GOT3 (cell line): ENCODE measurements around the gene PDZRN3.

Experiments
- DNase-seq: peaks from one replicate; lab custom pipeline; 2025; ENCODE audit warnings: mixed read lengths; lab: John Stamatoyannopoulos, UW

Gene PDZRN3

DNA sequence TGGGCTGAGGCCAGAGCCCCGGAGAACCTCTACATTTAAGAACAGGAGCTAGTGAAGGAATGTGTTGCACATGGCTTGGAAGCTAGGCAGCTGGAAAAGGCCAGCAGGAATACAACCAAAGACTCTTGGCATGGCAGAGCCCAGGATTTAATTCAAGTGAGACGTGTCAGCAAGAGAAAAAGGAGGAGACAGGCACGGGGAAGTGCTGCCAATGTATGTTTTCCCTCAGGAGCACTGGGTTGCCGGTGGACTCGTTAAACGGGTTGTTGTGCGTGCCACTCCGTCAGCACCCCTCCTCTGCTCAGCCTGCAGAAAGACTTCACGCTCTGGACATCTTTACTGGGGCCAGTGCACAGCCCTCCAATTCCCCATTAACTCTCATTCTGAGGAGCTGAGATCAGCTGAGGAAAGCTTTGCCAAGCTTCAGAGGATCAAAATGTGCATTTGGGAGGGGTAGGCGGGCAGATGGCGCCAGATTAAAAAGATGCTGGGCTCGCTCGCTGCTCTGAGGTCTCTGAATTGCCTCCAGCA is 103.7 kb downstream of the PDZRN3 start:
- no peak for DNase-seq

DNA sequence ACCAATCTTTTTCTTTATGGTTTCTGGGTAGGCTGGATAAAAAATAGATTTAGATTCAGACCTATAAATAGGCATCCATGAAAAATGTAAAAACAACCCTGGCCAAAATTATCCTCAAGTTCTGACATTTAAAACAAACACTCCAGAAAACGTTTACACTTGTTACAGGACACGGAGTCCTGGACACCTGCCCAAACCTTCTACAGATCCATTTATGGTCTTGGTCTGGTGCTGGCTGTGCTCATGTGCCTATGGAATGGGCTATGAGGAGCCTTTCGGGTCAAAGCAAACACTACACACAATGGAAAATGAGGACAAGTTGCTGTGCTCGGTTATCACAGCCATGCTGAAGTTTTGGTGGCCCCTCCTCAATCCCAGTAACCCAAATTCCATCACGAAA is 108.1 kb downstream of the PDZRN3 start:
- no peak for DNase-seq

DNA sequence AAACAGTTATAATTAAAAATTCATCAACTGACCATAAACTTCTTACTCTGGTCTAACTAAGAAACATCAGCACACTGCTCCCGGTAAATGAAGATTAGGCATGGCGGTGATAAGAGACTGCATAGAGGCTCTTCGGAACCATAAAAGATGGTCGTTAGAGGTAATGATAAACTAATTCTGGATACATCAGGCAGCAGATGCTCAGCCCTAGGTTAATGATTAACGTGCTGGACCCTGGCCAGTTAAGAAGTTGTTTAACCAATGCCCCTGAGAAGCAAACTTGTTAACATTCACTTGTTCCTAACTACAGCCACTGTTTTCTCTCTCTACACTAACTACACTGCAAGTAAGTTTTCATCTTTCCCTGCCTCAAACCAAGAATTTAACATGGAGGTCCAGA is 111.5 kb downstream of the PDZRN3 start:
- DNase-seq = no peak

DNA sequence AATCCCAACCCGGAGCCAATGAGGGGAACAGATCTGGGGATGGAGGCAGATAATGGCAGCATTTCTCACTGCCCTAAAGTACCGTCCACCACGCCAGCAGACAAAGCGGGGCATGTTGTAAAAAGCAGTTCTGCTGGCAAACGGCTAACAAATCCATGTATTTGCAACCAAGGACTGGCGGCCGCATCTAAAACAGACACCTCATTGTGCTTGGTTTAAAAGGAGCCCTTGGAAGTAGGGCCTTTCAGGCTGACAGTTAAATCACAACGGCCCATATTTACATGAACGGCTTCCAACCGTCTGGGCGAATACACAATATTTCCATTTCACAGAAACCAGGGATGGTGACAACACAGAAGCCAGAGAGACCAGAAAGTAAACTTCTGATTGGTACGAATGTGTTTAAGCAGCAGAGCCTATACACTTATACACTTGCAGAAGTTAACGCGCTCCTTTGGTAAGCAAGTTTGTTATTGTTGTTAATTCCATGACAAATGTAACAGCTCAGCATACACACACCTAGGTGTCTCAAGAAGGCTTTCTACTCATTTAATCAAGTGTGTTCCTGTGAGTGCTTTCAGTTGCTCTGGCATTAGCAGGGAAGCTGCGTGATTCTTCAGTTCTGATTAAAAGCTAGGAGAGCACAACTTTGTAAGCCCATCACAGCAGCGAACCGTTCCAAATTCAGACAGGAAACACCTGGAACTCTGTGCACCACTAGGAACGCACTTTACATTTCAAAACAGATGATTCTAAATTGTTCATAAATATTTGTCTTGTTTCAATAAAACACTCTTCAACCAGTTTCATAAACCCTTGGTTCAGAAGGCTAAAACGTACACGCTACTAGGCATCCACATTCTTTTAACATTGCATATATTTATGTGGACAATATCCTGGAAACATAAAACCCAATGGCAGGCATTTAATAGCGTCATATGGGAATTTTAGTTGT is 112.9 kb downstream of the PDZRN3 start:
- no peak for DNase-seq

DNA sequence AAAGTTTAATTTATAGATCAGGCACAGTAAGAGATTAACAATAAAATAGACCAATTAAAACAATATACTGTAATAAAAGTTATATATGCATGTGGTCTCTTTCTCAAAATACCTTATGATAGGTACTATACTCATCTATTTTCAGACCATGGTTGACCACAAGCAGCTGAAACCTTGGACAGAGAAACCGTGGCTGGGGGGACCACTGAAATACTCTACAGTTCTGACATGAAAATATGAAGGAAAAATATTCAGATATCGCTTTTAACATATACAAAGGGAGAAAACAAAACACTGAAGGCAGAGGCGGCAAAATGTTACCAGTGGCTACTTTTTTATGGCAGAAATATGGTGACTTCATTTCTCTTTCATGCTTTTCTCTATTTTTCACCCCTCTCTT is 114.0 kb downstream of the PDZRN3 start:
- DNase-seq = no peak

DNA sequence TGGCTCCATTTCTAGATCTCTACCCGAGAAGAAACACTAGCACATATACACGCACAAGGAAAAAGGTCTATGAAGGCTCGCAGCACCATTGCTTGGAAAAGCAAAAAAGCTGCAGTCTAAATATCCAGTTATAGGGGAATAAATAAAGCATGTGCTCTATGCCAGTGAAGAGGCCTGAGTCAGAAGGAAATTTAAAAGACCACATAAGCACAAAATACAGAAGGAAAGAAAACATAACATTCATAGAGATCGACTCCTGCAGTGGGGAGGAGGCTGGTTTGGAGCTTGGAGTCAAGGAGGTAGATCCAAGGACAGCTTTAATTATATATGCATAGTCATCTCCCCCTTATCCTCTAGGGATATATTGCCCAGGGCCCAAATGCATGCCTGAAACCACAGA is 114.4 kb downstream of the PDZRN3 start:
- no peak for DNase-seq

DNA sequence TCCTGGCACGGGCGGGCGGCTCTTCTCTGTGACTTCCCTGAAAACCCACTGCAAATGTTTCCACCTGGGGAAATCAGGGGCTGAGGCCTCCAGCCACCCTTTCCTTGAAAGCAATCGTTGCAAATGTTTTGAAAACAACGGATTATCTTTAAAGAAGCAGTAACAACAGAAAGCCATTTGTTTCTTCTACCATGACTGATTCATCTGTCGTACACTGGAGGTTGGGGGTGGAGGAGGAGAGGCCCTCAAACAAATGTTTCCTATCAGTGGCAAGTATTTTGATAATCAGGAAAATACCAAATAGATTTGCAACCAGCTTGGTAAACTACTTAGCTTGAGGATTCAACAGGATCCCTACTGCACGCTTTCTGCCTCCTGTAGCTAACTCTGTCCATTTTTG is 114.9 kb downstream of the PDZRN3 start:
- no peak for DNase-seq

DNA sequence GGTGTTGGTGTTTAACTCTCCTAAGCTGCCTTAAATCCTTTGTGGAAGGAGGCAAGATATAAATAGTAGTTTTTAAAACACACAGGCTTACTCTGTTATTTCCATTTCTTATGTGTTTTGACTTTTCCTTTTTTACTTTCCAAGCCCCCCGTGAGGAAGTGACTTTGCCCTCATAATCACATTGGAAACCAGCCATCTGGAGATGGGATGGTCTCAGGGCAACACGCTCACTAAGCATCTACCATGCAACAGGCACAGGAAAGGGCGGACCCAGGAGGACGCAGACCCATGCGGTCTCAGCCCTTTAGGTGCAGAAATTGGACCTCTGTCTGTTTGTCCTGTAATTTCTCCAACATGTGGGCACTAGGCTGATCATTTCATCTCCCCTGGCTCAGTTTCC is 115.7 kb downstream of the PDZRN3 start:
- DNase-seq = no peak

DNA sequence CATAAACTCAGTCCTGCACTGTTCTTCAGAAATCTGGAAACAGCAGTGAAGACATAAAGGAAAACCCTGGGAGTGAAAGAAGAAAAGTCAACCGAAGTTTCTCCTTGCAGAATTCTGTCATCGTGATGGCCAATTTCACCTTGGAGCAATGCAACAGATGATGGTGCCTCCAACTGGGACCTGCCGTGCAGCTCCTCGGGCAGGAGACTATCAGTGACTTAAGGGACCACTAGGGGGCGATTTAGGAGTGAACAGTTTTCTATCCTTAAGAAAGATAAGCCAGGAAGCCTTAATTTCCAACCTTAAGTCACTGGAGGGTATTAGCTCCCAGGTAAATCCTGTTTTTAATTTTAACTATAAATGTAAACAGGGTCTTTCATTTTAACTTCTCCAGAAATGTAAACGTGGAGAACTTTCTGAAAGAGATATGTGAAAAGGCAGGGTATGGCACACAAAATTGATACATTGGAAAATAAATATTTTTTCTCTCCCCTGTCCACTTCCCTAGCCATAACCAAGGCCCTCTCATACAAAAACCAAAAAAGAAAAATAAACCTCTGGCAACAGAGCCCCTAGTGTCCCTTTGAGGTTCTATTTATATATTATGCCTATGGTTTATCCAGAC is 116.3 kb downstream of the PDZRN3 start:
- no peak for DNase-seq

DNA sequence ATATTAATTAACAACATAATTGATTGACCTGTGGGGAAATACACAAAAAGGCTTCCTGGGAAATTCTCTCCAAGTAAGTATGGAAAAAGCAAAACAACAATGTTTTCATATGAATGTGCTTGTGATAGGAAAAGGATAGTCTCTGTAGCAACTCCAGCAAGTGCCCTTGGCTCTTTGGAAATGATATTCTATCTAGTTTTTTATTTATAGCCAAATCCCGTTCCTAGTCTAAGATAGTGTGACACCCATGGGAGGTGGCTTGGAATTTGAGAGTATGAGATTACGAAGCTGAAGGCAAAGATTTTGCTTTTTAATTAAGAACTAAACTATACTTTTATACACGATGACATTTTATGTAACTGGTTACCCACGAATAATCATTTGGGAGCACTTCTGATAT is 119.9 kb downstream of the PDZRN3 start:
- DNase-seq = no peak

DNA sequence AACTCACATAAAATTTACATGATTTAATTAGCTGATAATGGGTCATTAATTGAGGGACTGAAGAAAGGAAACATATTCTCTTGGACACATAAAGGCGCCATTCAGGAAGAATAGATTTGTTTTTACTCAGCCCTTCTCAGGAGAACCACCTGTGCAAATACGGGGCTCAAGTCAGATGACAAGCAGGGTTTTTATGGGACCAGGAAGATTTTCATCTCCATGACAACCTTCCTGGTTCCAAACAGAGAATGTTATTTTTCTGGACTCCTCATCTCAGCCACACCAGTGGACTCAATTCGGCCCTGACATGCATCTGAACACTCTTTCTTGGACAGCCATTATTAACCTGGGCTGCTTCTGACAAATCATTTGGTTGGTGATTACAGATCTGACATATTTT is 120.5 kb downstream of the PDZRN3 start:
- DNase-seq = no peak

DNA sequence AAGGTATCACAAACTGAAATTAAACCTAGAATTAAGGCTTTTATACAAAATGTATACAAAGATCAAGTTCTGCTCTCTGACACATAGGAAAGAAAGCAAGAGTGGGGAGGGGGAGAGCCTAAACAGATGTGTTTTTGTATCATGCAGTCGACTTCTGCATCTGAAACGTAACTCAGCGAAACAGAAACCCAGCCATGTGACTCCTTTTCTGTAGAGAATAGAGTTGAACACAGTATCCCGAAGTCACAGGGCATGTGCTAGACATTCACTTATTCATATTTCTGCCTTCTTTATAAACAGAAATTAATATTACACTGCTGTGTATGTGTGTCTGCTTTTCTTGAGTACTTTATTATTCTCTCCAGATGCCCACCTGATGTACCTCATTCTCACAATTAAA is 121.0 kb downstream of the PDZRN3 start:
- no peak for DNase-seq

DNA sequence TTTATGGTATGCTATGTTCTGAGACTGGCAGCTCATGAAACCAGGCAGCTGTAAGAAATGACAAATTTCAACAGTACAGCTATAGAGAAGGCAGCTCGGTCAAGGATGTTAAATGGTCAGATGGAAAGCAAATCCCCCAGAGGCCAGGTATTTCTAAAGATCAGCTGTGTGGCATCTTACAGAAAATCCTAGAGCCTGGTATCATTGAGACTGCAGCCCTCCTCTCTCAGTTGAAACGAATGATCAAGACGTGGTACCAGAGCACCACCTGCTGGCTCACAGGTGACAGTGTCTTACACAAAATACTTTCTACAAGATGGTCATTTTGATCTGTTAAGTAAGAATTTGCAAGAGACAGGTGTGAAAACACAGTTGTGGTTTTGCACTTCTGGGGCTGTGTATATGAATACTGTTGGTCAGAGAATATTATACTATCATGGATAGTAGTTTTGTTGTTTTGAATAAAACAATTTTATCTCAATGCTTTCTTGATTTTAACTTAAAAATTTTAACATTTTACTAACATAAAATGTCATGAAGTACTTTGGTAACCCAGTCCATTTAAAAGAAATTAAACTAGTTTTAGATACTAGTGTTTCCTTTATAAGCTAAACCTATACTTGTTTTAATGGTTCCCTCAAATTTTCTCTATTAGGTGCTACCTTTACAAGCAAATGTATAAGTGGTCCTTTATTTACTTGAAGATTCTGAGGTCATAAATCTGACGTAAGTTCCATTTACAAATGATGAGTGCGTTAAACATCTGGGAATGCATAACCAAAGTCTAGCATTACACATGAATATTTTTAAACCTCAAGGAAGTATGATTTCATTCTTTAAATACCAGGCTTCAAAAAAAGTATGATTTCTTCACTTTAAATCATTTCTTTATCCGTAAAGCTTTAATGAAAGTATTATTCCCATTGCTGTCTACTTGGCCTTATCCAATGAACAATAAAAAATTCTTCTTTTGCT is 121.8 kb downstream of the PDZRN3 start:
- no peak for DNase-seq

DNA sequence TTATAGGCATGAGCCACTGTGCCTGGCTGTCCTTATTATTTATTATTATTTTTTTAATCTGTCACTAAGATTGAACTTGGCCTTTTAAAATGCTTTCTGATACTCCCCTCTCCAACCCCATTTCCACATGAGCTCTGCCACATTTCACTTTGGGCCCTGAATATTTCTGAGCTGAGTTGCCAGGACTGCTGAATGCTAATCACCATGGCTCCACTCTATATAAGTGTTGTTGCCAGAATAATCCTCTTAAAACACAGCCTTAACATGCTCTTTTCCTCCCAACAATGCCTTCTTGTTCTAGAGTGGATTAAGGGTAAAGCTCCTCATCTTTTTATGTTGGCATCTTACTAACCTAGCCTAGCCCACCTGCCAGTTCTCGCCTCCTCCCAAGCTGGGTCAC is 124.4 kb downstream of the PDZRN3 start:
- DNase-seq = no peak

DNA sequence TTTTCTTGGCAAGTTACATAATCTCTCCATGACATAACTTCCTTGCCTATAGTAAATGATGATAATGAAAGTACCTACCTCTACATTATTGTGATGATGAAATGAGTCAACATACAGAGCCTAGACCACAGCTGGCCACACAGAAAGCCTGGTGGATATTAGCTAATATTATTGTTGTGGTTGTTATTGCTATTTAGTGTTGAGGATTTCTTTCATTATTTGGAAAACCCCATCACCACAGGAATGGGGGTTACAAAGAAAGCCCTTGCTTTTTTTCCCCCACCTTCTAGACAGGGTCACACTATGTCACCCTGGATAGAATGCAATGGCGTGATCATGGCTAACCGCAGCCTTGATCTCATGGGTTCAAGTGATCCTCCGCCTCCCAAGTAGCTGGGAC is 125.0 kb downstream of the PDZRN3 start:
- DNase-seq = no peak

DNA sequence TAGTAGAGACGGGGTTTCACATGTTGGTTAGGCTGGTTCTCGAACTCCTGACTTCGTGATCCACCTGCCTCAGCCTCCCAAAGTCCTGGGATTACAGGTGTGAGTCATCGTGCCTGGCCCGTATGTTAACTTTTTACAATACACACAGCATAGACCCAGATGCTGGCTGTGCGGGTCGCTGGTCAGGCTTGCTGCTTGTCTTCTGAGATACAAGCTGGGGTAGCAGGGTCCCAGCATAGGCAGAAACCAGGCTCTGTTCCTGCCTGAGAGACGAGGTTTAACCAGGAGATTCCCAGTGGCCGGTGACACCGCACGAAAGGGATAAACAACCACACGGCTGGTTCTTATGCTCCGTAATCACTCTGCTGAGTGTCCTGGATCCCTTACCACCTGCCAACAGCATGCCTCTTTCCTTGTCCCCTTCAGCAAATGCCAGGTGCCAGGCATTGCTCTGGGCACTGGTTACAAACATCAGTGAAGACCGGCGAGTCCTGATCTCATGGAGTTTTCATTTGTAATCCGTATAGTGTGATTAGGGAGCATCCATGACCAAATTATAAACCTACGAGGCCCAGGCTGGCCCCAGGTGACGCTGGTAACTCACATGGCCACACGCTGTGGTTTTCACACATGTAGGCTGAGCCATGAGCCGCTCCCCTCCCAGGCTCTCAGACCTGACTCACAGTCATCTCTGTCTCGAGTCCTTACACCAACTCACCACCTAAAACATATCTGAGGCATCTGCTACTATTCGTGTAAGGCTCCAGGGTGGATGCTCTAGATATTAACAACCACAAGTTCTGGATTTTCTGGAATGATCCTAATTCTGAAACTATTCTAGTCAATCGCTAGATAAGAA is 125.7 kb downstream of the PDZRN3 start:
- DNase-seq = no peak

DNA sequence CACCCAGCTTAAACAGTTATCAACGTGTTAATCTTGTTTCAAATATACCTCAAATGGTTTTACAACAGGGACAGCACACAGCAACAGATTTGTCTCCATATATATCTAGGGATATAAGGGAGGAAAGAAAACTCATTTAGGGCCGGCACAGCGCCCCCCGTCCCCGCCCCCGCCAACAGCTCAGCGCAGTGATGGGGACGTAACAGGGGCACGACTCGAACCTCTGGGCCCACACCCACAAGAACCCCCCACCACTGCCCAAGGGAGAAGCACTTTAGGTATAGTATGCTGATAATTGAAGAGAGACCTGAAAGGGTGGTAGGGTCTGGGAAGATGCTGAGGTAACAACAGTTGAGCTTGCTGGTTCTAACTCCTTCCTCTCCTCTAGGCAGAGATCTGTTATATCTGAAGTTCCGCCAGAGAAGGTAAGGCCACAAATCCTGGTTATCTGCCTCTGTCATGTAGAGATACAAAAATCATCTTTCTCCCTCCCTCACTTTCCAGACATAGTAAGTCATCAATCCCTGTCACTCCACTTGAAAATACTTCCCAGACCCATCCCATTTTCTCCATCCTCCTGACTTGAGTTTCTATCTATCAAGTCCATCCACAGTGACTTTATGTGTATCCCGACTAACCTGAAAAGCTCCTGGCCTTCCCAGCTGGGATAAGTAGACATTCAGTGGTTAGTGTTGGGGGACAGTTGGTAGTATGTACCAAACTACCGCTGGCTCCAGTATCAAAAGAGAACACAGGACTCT is 126.9 kb downstream of the PDZRN3 start:
- DNase-seq = no peak

DNA sequence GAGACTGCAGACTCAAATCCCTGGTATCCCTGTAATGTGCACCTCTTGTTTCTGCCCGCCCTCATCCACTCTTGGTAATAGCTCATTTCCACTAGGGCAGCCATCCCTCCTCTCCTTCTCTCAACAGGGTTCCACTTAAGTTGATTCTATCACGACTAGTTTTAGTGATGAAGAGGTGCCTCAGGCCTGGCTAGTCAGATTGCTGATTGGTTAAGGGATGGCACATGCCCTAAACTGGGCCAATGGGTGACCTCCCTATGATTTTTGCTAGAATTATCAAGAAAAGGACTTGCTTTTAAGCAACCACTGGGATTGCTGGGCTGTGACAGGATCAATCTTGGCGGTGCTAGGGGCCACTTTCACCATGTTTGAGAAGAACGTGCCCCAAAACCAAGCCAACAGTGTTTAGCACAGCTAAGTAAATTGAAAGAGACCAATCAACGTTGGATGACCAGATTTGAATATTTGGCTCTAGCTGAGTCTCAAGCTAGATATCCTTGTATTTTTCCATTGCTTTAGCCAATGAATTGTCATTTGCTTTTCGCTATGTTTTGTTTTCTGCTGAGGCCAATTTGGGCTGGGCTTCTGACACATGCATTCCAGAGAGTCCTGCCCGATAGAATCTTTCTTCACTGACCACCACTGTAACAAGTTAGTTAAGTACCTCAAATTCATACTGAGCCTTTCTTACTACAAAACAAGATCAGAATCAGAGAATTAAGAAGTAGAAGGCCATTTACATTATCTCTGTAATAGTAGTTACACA is 131.0 kb downstream of the PDZRN3 start:
- no peak for DNase-seq

DNA sequence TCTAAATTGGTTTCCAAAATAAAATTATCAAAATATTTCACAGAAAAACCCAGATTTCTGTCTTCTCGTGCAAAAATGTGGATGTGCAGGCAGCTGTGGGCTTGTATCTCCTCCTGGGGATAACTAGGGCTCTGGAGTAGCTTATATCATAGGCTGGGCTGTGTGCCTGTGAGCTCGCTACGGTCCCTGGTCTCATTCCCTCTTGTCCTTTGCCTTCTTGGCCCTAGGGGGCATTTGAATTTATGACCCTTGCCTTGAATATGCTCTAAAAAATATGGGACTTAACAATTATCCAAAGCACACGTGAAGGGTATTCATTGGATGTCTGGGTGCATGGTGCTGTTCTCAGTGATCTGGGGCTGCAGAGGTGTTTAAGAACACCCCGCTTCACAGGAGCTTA is 132.6 kb downstream of the PDZRN3 start:
- no peak for DNase-seq

DNA sequence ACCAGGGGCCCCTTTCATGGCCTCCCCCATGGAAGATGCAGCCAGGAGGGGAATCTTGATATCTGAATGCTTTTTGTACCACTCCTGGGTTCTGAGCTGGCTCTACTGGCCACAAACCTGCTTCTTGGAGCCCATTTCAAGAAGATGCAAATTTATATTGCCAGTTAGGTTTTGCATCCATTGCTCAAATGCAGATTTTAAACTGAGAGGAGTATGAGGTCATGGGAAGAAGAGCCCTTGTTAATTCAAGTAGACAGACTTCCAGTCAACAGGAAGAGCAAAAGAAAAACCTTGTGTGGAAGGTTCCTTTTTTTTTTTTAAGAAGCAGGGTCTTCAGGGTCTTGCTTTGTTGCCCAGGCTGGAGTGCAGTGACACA is 133.5 kb downstream of the PDZRN3 start:
- no peak for DNase-seq
